GM21528 (cell line): ENCODE data around the gene PPP1R3E.

Experiments
- ATAC-seq: cut with Tn5 transposase; IDR thresholded peaks from one replicate; pipeline ENCODE4 v1.9.1; 2021; ENCODE audit warnings: mild to moderate bottlenecking, moderate library complexity; ENCODE audit not compliant: unreplicated experiment, low FRiP score

PPP1R3E gene

DNA sequence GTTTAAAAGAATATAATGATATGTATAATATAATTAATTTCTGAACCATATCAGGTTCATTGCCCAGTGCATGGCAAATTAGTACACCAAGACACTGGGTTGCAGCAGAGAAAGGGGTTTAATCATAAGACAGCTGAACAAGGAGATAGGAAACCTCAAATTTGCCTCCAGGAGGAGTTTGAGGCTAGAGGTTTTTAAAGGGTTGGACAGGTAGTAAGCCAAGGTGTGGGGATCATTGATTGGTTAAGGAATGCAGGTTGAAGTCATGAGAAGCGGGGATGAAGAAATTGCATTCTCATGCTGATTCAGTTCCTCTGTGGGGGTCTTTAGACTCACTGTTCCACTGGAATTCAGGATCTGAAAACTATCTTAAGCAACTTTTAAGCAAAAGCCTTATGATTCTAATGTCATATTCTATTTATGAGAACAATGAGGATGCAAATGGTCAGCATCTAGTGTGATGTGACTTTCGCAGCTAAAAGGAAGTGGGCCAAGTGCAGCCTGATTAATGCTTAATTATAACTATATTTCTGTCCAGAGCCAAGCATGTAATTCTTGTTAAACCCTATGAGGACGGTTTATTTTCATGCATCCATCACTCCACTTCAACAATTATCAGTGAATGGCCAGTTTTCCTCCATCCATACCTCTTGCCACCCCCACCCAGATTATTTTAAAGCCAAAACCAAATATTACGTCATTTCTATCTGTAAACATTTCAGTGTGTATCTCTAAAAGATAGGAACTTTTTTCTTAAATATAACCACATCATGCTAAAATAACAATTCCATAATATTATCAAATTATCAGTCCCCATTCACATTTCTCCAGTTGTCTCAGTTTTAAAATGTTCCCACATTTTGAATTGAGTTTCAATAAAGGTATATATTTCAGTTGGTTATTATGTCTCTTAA, 50.0 kb downstream of the PPP1R3E start:
- no peak for ATAC-seq

DNA sequence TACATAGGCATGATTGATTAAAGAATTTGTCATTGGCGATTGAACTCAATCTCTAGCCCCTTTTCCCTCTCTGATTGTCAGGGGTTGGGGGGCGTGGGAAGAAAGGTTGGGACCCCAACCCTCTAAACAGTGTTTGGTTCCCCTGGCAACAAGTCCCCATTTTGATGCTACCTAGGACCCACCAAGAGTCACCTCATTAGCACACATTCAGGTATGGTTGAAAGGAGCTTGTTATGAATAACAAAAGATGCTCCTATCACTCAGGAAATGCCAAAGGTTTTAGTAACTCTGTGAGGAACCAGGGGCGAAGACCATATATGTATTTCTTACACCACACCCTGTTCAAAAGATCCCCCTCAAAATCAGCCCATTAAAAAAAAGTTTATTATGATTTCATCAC, 50.7 kb downstream of the PPP1R3E start:
- no peak for ATAC-seq

- ATAC-seq, result no peak
Measured at GRCh38 chr14:23249824-23250223, 52.8 kb downstream of the PPP1R3E start.

GRCh38 chr14:23248601-23249000, 54.1 kb downstream of the PPP1R3E start:
- ATAC-seq, result no peak
